Left lobe of liver (tissue), 2 donors: Measurements from ENCODE around the gene C3orf49. TPM values are rescaled to one million over a fixed set of nuclear protein-coding genes. Genes with fewer than 3 reads are reported as not detected.

Source experiments
- ATAC-seq: fragments of 200-7000 bp; cut with Tn5 transposase; one replicate; pipeline ENCODE4 v1.9.1; 2020; ENCODE audit warnings: mild to moderate bottlenecking, moderate library complexity
- DNase-seq: peaks from one replicate; pipeline ENCODE4 v3.0.0-alpha.2; 2020; ENCODE audit warnings: low spot score
- total RNA-seq: library from RNA; stranded (reverse); gene quantifications from one replicate; pipeline ENCODE4 v1.2.1, GENCODE V29; 2021
- donor health status: DM: no; HTN: no; CAD: no; lungs with moderate emphysema.
- donor health status: DM: no; HTN: yes; CAD: no.

C3orf49 gene
- total RNA-seq, 1 donor from 2014 or later: not detected

- ATAC-seq (no peak), DNase-seq (no peak)
Measured at GRCh38 chr3:63877737-63878393, 58.8 kb downstream of the C3orf49 start.

- ATAC-seq (peak; percentile 52), DNase-seq (no peak)
Measured at GRCh38 chr3:63878394-63879060, 59.4 kb downstream of the C3orf49 start.

GRCh38 chr3:63880653-63881052 is 61.6 kb downstream of the C3orf49 start:
- ATAC-seq (no peak), DNase-seq (no peak)

GRCh38 chr3:63886858-63887257 is 67.8 kb downstream of the C3orf49 start:
- peak; percentile 88 for ATAC-seq
- no peak for DNase-seq

- DNase-seq (no peak), ATAC-seq (no peak)
Measured at GRCh38 chr3:63891518-63891917, 72.4 kb downstream of the C3orf49 start.

DNA sequence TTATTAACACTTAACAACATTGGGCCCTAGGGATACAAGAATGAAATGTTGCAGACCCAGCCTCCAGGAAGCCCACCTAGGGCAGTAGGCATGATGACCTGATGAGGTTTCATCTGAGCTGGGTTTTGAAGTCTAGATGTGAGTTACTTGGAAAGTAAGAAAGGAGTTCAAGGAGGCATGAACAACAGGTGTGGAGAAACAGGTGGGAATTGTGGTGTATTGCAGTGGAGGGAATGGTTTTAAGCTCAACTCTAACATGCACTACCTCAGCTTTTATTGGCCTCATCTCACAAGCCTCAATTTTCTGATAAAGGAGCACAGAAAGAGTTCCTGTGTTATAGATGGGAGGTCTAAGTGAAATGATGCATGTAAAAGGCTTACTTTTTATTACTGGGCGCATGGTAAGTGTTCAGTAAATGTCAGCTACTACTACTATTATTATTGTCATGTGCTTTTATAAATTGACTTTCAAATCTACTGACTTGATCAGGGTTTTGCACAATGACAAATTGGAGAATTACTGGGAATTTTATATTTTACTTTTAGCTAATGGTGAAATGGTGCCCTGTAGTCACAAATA is 73.8 kb downstream of the C3orf49 start:
- DNase-seq: no peak
- no peak for ATAC-seq

DNA sequence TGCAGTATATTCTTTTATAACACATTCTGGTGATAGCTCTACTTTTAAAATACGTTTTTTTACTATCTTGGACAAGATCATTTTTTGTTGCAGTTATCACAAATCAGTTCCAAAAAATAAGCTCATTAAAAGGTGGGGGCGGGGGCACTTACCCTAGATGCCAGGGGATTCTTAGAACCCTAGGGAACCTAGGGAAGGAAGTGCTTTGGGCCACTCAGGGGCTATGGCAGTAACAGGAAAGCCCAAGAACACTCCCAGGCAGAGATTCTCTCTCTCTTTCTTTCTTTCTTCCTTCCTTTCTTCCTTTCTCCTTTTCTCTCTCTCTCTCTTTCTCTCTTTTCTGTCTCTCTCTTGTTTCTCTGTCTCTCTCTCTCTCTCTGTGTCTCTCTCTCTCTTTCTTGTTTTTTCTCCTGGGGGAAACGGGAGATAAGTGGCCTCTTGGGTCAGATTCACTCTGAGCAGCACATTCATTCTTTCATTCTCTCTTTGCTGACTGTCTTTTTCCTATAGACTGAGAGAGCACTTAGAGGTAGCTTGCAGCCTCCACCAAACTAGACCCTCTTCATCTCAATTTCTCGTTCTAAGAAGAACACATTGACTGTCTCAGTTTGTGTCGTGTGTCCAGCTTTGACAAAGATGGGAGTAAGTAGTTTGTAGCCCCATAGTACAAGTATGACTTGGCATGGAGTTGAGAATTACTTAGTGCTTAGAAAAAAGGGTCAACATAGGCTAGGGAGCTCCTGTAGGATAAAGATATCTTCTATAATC is 76.5 kb downstream of the C3orf49 start:
- DNase-seq (no peak), ATAC-seq (no peak)

- ATAC-seq (no peak), DNase-seq (no peak)
Measured at GRCh38 chr3:63896332-63897030, 77.4 kb downstream of the C3orf49 start.

Other genes starting within 250 kb of the C3orf49 start
- gene SNTN, start 166.6 kb upstream of the C3orf49 start, total RNA-seq: not detected
- gene THOC7, start 44.5 kb downstream of the C3orf49 start, total RNA-seq: 20.8 TPM
- 12.7 TPM for gene ATXN7, start 44.6 kb downstream of the C3orf49 start, total RNA-seq
- not detected for gene SCAANT1, start 93.1 kb downstream of the C3orf49 start, total RNA-seq
- gene PSMD6, start 204.2 kb downstream of the C3orf49 start, total RNA-seq: 31.8 TPM